ENCODE measurements around the gene BTF3L4.
"Not testable (repeated sequence)": the region's sequence is repeated elsewhere in the genome, so short reads cannot be mapped to it uniquely, and the experiment has no call there.

BTF3L4 gene

DNA sequence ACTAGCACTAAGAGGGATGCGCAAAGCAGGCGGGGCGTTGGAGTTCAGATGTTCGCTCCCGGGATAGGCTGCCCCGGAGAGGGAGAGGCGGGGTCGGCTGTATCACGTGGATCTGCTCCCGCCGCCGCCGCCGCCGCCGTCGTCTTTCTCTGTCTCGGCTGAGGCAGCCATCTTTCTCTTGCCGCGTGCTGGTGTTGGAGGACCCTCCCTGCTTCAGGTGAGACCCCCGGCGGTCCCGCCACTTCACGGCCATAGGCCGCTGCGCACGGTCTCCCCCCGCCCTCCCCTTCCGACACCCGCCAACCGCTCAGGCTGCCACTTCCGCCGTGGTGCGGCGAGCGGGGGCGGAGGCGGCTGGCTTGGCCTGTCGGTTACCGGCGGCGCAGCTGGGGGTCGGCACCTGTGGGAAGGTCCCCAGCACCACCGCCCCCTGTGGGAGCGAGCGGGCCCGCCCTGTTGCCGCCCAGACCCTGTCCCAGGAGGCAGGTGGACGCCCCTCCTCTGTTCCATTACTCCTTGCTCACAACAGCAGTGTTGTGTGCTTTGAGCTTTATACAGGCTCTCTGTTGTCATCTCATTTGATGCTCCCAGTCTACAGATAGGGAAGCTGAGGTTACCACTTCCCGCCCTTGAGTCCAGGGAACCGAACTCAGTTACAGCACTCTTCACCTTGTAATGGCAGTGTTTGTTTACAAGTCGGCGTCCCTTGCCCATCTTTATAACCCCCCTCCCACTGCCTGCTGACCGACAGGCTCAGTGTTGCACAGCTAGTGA is at the start of gene BTF3L4:
Gene BTF3L4 (plus strand): TSS at position 133 of the 774 bp plus-strand sequence. CDS start 3,553 bp downstream, outside the sequence.
- DNase-seq, result peak; percentile 91

DNA sequence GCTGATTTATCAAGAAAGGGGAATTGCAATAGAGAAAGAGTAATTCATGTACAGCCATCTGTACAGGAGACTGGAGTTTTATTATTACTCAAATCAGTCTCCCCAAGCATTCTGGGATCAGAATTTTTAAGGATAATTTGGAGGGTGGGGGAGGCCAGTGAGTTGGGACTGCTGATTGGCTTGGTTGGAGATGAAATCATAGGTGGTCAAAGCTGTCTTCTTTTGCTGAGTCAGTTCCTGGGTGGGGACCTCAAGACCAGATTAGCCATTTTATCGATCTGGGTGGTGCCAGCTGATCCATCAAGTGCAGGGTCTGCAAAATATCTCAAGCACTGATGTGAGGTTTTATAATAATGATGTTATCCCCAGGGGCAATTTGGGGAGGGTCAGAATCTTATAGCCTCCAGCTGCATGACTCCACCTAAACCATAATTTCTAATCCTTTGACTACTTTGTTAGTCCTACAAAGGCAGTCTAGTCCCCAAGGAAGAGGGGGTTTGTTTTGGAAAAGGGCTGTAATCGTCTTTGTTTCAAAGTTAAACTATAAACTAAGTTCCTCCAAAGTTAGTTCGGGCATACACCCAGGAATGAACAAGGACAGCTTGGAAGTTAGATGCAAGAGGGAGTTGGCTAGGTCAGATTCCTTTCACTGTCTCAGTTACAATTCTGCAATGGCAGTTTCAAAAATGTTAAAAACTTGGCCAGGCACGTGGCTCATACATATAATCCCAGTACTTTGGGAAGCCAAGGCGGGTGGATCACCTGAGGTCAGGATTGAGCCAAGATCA is 48.7 kb upstream of the BTF3L4 start:
- no peak for DNase-seq

DNA sequence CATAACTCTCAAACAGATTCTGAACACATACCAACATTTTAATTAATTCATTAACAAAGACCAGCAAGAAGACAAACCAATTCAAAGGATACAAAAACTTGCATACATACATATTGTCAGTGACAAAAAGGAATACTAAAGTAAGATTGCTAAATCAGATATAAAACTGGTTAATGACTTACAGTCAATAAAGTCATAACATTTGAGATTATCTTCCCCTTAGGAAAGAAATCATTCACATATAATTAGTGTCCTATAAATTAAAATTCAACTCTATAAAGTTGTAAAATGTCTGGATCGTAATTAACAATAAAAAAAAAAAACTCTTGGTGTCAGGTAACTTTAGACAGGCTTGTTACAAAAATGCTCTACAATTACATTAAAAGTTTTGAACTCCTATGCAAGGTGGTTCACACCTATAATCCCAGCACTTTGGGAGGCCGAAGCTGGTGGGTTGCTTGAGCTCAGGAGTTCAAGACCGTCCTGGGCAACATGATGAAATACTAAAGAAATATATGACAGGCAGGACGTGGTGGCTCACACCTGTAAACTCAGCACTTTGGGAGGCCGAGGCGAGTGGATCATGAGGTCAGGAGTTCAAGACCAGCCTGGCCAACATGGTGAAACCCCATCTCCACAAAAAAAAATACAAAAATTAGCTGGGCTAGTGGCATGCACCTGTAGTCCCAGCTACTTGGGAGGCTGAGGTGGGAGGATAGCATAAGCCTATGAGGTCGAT is 47.9 kb upstream of the BTF3L4 start:
- no peak for DNase-seq

DNA sequence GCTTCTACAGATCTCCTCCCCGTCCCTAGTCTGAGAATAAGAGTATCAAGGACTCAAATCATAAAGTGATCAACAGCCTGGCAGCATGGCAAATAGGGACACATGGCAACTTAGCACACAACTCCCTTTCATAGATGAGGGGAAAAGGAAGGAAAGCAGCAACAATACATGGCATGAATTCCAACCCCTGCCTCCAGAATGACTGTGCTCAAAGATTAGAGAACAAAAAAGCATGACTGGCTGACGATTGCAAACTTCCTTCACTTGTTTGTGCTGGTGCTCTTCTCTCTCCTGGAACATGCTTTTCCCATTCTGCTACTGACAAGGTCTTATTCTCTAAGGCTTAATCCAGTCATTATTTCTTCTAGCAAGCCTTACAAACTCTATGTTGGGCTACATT is 34.0 kb upstream of the BTF3L4 start:
- no peak for DNase-seq

DNA sequence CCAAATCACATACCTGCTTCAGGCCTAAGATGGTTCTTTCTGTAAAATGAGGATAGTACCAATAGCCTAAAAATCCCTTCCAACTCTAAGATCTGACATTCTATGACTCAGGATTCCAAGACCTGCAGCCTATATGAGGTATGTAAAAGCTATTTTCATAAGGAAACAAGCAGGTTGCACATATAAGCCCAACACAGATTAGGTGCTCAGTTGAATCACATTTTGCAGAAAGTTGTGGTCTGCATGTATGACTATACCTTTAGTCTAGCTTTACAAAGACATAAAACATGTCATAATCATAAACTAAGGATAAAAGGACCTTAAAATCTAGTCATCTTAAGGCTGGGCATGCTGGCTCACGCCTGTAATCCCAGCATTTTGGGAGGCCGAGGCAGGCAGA is 29.8 kb upstream of the BTF3L4 start:
- no peak for DNase-seq

DNA sequence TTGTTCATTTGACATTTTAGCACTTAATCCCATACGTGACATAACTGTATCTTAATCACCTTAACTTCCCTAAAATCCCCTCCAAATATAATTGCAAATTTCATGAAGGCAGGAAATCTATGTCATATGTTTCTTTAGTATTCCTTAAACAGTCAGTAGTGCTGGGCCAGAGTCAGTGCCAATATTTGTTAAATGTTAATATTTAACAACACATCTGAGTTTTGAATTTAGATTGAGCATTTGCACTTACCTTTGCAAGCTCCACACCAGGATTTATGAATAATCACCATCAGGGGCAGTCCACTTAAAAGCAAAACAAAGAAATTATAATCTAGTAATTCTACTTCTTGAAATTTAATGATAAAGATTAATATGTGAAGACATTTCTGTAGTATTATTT is 27.8 kb upstream of the BTF3L4 start:
- DNase-seq, result no peak

DNA sequence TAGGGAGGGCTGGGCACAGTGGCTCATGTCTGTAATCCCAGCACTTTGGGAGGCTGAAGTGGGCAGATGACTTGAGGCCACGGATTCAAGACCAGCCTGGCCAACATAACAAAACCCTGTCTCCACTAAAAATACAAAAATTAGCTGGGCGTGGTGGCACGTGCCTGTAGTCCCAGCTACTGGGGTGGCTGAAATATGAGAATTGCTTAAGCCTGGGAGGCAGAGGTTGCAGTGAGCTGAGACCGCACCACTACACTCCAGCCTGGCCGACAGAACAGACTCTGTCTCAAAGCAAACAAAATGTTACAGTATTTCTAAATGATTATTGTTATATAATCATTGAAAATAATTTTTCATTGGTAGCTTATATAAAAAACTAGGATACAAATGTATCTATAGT is 27.3 kb upstream of the BTF3L4 start:
- not testable (repeated sequence) for DNase-seq

DNA sequence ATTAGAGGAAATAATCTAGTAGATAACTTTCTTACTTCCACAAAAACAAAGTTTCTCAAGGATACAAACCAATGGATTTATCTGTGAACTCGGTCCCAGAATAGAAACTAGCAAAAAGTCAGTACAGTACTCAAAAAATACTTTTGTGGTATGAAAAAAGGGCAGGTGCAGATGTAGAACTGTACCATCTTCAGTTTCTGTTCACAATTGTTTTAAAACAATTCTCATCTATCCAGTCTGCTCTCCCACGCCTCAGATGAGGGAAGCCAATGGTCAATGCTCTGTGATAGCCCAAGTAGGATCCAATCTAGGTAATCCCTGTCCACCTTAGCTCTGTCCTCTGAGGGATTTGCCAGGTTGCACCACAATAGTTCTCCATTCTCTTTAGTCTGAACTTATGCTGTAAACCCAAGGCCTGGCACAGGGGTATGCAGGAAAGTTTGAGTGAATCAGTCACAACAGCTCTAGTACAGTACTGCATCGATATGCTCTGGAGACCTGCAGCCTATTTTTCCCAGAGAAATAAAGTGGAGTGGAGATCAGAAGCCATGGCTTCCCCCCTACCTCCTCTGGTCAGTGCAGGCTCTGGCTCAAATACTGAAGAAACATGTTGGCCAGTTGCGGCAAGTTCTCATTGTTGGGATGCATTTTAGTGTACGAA is 23.8 kb upstream of the BTF3L4 start:
- no peak for DNase-seq

DNA sequence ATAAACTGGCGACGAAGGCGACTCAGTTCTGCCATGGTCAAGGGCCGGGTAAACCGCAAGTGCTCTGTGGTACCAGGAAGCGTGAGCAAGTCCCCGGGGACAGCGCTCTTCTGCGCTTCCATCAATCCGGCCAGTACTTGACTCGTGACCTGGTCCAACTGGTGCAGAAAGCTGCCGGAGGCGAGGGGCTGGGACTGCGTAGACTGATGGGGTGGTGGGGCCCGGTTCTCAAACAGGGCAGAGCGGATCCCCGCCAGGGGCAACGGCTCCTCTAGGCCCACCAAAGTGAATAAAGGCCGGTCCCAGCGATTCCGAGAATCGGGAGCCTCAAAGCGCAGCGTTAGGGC is 23.3 kb upstream of the BTF3L4 start:
- DNase-seq, result peak; percentile 6

DNA sequence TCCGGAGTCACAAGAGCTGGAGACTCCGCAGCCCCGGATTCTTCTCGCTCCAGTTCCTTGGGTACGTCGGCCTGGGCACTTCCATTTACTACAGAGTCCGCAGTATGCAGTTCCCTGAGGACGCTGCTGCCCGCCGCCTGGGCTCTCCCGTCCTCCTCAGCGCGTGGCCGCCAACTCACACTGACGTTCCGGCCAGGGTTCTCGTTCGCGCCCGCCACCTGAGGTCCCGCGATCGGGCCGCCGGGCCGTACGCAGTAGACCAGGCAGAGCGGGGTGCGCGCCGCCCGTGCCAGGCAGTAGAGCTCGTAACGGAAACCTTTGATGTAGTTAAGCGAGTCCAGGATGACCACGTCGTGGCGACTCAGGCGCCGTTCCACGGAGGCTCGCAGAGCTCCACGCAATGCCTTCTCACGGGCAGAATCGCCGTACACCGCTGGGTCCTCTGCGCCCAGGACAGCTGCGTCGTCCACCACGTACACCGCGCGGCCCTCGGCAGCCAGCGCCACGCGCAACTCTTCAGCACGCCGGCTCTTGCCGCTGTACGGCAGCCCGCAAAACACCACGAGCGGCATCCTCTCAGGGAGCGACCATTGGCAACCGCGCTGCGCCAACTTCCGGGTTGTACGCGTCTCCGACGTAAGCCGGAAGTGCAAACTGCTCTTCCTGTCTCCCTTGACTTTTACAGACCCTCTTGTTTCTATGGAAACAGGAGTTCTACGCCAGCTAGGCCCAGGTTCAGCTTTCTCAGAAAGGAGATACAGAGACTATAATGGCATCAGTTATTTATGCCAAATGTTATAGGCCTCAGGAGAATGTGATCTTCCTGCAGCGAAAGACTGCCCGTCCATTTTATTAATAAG is 22.7 kb upstream of the BTF3L4 start, which contains the start of gene KTI12:
Gene KTI12 (minus strand): TSS at position 621 of the 860 bp plus-strand sequence. CDS start 49 bp downstream, at position 572.
- peak; percentile 78 for DNase-seq

DNA sequence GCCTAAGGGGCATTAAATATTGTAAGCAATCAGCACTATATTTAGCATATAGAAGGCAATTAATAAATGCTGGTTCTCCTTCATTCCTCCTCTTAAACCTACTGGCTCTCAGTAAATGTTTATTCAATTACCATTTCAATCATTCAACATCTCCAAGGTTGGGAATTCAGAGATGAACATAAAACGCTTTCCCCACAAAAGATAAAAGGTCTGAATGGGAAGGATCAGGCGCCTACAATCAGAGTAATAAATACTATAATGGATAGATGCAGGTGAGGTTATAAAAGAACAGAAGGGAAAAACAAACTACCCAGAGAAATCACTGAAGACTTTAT is 22.1 kb upstream of the BTF3L4 start:
- DNase-seq, result no peak

DNA sequence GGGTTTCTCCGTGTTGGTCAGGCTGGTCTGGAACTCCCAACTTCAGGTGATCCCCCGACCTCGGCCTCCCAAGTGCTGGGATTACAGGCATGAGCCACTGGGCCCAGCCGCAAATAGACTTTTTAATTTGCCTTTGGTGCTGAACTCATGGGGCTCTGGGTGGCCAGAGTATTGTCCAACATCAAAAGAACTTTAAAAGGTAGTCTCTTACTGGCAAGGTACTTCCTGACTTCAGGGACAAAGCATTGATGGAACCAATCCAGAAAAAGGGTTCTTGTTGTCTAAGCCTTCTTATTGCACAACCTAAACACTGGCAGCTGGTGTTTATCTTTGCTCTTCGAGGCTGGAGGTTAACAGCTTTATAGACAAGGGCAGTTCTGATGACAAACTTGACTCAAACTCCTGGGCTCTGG is 18.7 kb upstream of the BTF3L4 start:
- no peak for DNase-seq

DNA sequence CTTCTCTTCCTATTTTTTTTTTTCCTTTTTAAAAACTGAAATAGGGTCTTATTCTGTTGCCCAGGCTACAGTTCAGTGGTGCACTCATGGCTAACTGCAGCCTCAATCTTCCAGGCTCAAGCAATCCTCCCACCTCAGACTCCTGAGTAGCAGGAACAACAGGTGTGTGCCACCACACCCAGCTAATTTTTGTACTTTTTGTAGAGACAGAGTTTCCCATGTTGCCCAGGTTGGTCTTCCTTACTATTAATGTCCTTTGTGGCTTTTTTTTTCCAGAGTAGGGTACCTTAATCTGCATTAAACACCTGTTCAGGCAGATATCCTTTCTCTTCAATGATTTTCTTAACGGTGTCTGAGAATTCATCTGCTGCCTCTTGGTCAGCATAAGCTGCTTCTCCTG is 18.2 kb upstream of the BTF3L4 start:
- no peak for DNase-seq

DNA sequence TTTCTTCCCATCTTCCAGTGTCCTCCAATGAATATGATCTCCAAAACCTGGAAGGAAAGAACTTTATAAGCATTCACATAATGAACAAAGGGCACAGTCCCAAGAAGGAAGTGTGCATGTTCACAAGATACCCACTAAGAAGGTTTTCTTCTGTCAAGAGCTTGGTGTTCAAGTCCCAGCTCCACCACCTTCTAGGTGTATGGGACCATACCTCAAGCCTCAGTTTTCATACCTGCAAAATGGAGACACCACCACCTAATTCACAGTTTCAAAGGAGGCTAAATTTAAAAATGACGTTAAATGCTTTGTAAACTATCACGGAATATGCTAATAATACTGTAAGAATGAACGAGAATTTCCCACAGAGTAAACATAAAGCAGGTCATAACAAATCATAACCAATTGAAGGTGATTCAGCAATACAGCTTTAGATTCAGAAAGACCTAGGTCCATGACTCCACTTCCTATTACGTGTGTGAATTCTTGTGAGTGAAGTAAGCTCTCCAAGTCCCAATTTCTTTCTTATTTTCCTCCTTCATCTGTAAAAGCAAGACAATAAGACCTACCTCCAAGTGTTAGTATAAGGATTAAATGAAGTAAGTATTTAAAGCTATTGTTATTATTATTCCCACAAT is 14.4 kb upstream of the BTF3L4 start:
- no peak for DNase-seq

DNA sequence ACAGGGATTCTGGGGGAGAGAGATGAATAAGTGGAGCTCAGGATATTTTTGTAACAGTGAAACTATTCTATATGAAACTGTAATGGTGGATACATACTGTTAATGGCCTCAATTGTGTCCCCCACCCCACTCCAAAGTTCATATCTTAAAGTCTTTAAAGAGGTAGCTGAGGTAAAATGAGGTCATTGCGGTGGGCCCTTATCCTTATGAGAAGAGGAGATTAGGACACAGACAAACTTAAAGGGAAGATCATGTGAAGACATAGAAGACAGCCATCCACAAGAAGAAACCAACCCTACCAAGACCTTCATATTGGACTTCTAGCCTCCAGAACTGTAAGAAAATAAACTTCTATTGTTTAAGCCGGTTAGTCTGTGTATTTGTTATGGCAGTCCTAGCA is 10.9 kb upstream of the BTF3L4 start:
- DNase-seq, result no peak

DNA sequence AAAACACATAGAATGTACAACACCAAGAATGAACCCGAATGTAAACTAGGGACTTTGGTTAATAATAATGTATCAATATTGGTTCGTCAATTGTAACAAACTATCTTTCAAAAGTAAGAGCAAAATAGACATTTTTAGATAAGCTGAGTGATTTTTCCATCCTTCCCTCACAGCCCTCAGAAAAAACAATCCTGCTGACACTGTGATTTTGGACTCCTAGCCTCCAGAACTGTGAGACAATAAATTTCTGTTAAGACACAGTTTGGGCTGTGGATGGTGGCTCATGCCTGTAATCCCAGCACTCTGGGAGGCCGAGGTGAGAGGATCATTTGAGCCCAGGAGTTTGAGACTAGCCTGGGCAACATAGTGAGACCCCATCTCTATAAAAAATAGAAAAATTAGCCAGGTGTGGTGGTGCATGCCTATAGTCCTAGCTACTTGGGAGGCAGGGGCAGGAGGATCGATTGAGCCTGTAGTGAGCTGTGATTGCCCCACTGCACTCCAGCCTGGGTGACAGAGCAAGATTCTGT is 10.4 kb upstream of the BTF3L4 start:
- DNase-seq, result not testable (repeated sequence)

DNA sequence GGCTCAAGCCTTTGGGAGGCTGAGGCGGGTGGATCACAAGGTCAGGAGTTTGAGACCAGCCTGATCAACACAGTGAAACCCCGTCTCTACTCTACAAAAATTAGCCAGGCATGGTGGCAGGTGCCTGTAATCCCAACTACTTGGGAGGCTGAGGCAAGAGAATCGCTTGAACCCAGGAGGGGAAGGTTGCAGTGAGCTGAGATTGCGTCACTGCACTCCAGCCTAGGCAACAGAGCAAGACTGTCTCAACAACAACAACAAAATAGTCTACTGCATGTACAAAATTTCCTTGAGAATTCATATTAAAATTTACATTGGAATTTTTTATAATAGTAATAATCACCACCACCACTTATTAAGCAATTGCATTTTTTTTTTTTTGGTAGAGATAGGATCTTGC is 6.8 kb upstream of the BTF3L4 start:
- not testable (repeated sequence) for DNase-seq

DNA sequence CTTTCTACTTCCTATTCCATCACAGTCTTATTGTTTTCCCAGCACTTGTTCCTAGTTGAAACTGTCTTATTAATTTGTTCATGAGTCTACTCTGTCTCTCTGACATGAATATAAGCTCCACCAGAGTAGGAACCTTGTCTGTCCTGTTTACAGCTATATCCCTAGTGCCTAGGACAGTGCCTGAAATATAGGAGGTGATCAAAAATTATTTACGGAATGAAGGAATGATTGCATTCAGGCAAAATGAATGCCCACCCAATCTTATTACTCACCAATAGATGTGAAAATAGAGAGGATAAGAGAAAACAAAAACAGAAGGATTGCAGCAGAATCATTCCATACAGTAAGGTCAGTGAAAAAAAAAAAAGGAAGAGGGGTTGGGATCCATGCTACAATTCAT is 2.2 kb upstream of the BTF3L4 start:
- no peak for DNase-seq

DNA sequence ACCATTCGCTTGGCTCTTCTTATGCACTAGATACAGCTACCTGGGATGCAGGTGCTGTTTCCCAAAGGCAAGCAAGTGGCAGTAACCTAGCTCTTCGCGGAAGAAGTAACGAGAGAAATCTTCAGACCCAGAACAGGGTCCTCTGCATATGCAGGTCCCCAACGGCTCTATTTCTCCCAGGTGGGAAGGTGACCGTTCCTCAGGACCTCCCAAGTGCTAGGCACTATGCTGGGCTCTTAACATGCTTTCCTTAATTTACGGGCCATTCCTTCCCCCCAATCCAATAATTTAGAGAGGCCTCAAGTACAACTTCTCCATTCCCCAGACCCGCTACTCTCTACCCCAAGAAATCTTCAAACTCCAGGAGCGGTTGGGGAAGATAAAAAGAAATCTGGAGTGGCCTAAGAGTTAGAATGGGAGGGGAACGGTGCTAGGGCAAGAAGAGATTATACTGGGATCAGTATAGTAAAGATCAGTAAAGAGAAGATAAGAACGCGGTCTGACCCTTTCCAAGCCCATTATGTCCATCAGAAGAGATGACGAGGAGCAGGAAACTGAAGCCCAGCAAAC is 1.5 kb upstream of the BTF3L4 start:
- no peak for DNase-seq

DNA sequence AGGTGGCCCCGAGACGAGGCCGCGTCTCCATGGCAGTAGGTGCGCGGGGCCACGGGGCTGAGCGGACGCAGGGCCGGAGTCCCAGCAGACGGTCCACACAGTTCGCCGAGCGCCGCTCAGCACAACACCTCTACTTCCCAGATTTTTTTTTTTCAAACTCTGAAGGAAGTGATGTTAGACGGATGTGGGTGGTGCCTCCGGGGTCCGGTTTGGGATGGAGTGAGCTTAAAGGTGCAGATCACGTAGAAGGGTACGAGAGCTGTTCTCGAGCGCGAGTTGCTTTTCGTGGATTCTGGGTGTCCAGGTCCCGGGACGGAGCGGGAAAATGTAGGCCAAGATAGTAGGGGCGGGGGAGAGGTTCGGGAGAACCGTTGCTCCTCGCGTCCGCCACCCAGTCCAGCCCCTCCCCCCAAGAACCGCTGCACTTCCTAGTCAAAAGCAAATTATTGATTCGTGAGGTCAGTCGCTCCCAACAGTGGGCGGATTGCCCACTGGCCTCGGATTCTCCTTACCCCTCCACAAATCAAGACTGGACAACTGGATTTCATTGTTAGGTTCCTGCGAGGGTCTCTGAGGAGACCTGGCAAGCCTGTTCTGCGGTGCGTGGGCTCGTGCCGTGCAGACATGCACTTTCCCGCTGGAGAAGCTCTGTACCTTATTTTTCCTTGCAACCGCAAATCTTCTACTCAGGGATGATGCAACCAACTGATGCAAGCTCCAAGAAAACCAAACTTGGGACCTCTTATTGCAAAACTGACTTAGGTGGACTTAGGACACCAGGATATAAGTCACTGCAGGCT is 829 bp upstream of the BTF3L4 start, which contains the start of gene TXNDC12:
Gene TXNDC12 (minus strand): TSS at position 126 of the 800 bp plus-strand sequence. CDS start 95 bp downstream, at position 31.
- peak; percentile 57 for DNase-seq

Measured in stimulated activated CD4-positive, alpha-beta T cell treated with anti-CD3 and anti-CD28 coated beads, Interleukin-12 subunit alpha, Interleukin-12 subunit beta, amount 100 ng/mL, for 4 hours (primary cell).